BE2C (cell line): ENCODE data around the gene CAMTA1.
"Not testable (repeated sequence)": the region's sequence is repeated elsewhere in the genome, so short reads cannot be mapped to it uniquely, and the experiment has no call there.

Source experiments
- DNase-seq: peaks from one replicate; pipeline ENCODE4 v3.0.0-alpha.2; 2020
- H3K27me3 ChIP-seq: fragments of 250-450 bp; sonication (Bioruptor Pico); 2 replicates; pipeline ENCODE4 v1.5.1; 2020; ENCODE audit warnings: mild to moderate bottlenecking
- H3K36me3 ChIP-seq: fragments of 250-450 bp; sonication (Bioruptor Pico); 2 replicates; pipeline ENCODE4 v1.5.1; 2020; ENCODE audit warnings: mild to moderate bottlenecking
- H3K4me1 ChIP-seq: fragments of 250-450 bp; sonication (Bioruptor Pico); 2 replicates; pipeline ENCODE4 v1.5.1; 2020
- H3K4me3 ChIP-seq: 2 replicates; pipeline ENCODE4 v1.5.1; 2011; ENCODE audit warnings: low read depth, low read length
- H3K9me3 ChIP-seq: fragments of 250-450 bp; sonication (Bioruptor Pico); 2 replicates; pipeline ENCODE4 v1.5.1; 2020
- TF ChIP-seq, protein P1 (sequence below): IDR thresholded peaks from 2 replicates; pipeline ENCODE4 v1.5.1; 2012; ENCODE audit warnings: mild to moderate bottlenecking, low read depth, low read length

The CAMTA1 gene

DNA sequence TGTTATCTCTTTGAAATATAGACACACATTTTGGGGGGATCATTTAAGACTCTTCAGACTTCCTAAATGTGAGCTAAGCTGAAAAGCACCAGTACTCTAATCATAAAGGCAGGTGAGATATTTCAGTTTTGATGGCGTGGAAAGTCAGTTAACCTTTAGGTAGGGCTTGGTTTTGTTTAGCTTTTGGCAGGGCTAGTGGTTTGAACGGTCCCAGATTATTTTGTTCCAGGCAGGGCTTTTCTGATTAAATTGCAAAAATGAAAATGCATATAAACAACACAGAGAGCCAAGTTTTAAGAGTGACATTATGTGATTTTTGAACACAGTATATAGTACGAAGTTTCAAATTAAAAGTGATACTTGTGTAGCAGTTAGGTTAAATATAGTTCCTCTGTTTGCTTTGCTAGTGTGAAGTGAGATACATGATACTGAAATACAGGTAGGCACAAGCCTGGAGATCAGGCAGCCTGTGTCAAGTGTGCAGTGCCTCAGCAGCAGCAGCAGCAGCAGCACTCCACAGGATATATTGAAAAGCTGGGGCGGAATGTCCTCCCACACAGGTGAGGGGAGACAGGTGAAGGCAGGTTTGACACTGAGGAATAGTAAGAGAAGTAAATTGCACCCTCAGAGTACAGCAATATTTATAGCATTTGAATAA, 47.4 kb downstream of the CAMTA1 start:
- DNase-seq: no peak
- Histone ChIP-seq H3K4me1 (no peaks in the 10 kb centered on the region; the same call in 1 of the 2 replicates), H3K9me3 (no peaks in the 10 kb centered on the region), H3K4me3 (no peak overlapping the region), H3K36me3 (no peaks in the 10 kb centered on the region), H3K27me3 (no peaks in the 10 kb centered on the region)
- TF ChIP-seq, protein P1, sequence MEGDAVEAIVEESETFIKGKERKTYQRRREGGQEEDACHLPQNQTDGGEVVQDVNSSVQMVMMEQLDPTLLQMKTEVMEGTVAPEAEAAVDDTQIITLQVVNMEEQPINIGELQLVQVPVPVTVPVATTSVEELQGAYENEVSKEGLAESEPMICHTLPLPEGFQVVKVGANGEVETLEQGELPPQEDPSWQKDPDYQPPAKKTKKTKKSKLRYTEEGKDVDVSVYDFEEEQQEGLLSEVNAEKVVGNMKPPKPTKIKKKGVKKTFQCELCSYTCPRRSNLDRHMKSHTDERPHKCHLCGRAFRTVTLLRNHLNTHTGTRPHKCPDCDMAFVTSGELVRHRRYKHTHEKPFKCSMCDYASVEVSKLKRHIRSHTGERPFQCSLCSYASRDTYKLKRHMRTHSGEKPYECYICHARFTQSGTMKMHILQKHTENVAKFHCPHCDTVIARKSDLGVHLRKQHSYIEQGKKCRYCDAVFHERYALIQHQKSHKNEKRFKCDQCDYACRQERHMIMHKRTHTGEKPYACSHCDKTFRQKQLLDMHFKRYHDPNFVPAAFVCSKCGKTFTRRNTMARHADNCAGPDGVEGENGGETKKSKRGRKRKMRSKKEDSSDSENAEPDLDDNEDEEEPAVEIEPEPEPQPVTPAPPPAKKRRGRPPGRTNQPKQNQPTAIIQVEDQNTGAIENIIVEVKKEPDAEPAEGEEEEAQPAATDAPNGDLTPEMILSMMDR: no peak

DNA sequence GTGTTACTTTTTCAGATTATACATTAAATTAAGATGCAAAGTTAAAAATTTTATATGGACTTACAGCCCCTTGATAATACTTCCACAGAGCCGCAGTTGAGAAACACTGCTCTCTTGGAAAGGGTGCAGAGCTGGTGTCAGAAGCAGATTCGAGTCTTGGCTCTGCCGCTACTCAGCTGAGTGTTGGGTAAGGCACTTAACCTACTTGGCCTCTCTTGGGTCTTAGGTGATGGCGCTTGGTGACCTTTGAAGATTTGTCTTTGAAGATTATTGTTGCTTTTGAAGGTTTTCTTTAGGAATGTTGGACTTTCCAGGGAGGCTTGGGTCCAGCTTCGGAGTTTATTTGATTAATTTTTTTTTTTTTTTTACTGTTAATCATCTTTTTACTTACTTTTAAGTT, 48.5 kb downstream of the CAMTA1 start:
- H3K9me3 ChIP-seq: no peaks in the 10 kb centered on the region
- TF ChIP-seq, protein P1: no peak
- no peak overlapping the region for H3K4me3 ChIP-seq
- no peaks in the 10 kb centered on the region; the same call in 1 of the 2 replicates for H3K4me1 ChIP-seq
- no peaks in the 10 kb centered on the region for H3K27me3 ChIP-seq
- no peak for DNase-seq
- no peaks in the 10 kb centered on the region for H3K36me3 ChIP-seq

DNA sequence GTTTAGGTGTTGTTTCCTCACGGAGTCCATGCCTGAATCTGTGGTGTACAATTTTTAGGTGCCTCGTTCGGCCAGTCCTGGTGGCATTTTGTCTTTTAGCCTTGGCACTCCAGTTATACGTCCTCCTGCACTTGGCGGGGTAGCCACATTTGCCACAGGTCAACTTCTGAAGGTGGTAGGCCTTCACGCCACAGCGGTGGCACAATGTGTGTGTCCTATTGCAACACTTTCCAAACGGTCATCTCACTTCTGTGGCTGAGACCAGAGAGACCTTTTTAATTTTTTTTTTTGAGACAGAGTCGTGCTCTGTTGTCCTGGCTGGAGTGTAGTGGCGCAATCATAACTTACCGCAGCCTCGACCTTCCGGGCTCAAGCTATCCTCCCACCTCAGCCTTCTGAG, 49.1 kb downstream of the CAMTA1 start:
- Histone ChIP-seq H3K27me3 (no peaks in the 10 kb centered on the region), H3K4me3 (no peak overlapping the region), H3K4me1 (no peaks in the 10 kb centered on the region; the same call in 1 of the 2 replicates), H3K9me3 (no peaks in the 10 kb centered on the region), H3K36me3 (no peaks in the 10 kb centered on the region)
- no peak for DNase-seq
- TF ChIP-seq, protein P1: no peak

DNA sequence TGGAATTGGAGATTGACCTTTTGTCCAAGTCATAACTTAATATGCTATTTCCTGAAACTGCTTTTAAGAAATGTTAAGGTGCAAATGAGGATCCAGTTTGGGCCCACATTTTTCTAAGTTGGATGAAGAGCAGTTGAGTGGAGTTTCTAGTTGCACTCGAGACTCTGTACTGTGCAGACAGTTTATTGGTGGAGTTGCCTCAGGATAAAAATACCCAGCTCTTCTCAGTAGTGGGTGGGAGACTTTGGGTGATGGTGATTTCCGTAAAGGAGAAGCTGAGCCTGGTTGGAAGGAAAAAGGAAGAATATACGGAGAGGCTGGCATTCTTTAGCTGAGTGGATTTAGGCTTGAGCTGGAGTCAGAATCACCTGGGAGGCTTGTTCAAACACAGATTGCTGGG, 49.9 kb downstream of the CAMTA1 start:
- no peaks in the 10 kb centered on the region for H3K9me3 ChIP-seq

DNA sequence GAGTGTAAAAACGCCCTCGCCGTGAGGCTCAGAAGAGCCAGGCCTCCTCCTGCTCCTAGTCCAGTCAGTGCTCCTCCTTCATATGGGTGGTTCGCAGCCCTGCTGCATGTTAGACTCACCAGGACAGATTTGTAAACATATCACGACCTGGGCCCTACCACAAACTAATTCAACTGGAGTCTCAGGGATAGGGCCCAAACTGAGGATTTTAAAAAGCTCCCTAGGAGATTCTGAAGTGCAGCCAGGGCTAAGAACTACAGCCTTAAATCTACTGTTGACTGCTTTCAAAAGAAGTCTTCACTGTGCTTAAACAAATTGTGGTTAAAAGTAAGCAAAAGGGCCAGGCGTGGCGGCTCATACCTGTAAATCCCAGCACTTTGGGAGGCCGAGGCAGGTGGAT, 57.0 kb downstream of the CAMTA1 start:
- no peaks in the 10 kb centered on the region for H3K9me3 ChIP-seq
- no peaks in the 10 kb centered on the region for H3K27me3 ChIP-seq
- H3K36me3 ChIP-seq: no peaks in the 10 kb centered on the region
- H3K4me1 ChIP-seq: no peaks in the 10 kb centered on the region
- H3K4me3 ChIP-seq: no peak overlapping the region
- DNase-seq: no peak
- TF ChIP-seq, protein P1: no peak

More for the DNA sequence above, 49.9 kb downstream of the CAMTA1 start:
- H3K27me3 ChIP-seq: no peaks in the 10 kb centered on the region
- no peak for DNase-seq
- TF ChIP-seq, protein P1: no peak
- H3K4me3 ChIP-seq: no peak overlapping the region
- H3K36me3 ChIP-seq: no peaks in the 10 kb centered on the region
- no peaks in the 10 kb centered on the region; the same call in 1 of the 2 replicates for H3K4me1 ChIP-seq

DNA sequence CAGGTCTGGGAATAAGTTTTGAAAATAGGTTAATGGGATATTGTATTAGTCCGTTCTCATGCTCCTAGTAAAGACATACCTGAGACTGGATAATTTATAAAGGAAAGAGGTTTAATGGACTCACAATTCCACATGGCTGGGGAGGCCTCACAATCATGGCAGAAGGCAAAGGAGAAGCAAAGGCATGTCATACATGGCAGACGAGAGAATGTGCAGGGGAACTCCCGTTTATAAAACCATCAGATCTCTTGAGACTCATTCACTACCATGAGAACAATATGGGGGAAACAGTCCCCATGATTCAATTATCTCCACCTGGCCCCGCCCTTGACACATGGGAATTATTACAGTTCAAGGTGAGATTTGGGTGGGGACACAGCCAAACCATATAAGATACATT, 60.5 kb downstream of the CAMTA1 start:
- H3K4me1 ChIP-seq, H3K4me3 ChIP-seq, H3K36me3 ChIP-seq, DNase-seq, H3K27me3 ChIP-seq, H3K9me3 ChIP-seq: not testable (repeated sequence)
